Measurements from ENCODE around the gene G6PC3.
A peak's percentile ranks its signal among the peaks of the same experiment; 100 is the strongest.

The G6PC3 gene

GRCh38 chr17:44105483-44105882, 34.9 kb downstream of the G6PC3 start:
- TF ChIP-seq CTCF (IDR thresholded peaks at IDR 0.05; ENCODE audit: low read depth, low read length), result no peak
- H3K4me3 ChIP-seq (ENCODE audit: low read depth, low read length), result no peak overlapping the region

GRCh38 chr17:44105941-44106340, 35.4 kb downstream of the G6PC3 start:
- no peak for TF ChIP-seq CTCF (IDR thresholded peaks at IDR 0.05; ENCODE audit: low read depth, low read length)
- H3K4me3 ChIP-seq (ENCODE audit: low read depth, low read length), result no peak overlapping the region

- no peak overlapping the region for H3K4me3 ChIP-seq (ENCODE audit: low read depth, low read length)
- no peak for TF ChIP-seq CTCF (IDR thresholded peaks at IDR 0.05; ENCODE audit: low read depth, low read length)
Measured at GRCh38 chr17:44106801-44107200, 36.3 kb downstream of the G6PC3 start.

GRCh38 chr17:44108440-44109311, 38.1 kb downstream of the G6PC3 start:
- TF ChIP-seq CTCF (IDR thresholded peaks at IDR 0.05; ENCODE audit: low read depth, low read length), result no peak
- H3K4me3 ChIP-seq (ENCODE audit: low read depth, low read length), result peak overlapping the region; percentile 65

- H3K4me3 ChIP-seq (ENCODE audit: low read depth, low read length), result peak overlapping the region; percentile 65
Measured at GRCh38 chr17:44109312-44109630, 38.7 kb downstream of the G6PC3 start.

GRCh38 chr17:44110011-44110686, 39.6 kb downstream of the G6PC3 start:
- TF ChIP-seq CTCF (IDR thresholded peaks at IDR 0.05; ENCODE audit: low read depth, low read length), result no peak
- H3K4me3 ChIP-seq (ENCODE audit: low read depth, low read length), result peak overlapping the region; percentile 65

More at GRCh38 chr17:44109312-44109630, 38.7 kb downstream of the G6PC3 start:
- no peak for TF ChIP-seq CTCF (IDR thresholded peaks at IDR 0.05; ENCODE audit: low read depth, low read length)

Data from WI38 (cell line).